HEK293T (cell line): Measurements from ENCODE around the gene SLC35A1.

Source experiments
- CTCF ChIA-PET: fragments of 350-600 bp; formaldehyde crosslinking; extraction: SDS; loops from one replicate; lab custom pipeline; 2021; ENCODE audit warnings: antibody characterized with exemption, inconsistent platforms; lab: Yijun Ruan, JAX
- POLR2A ChIA-PET: fragments of 350-600 bp; formaldehyde crosslinking; extraction: SDS; loops from one replicate; lab custom pipeline; 2020; ENCODE audit warnings: antibody characterized with exemption, inconsistent platforms; lab: Yijun Ruan, JAX
- DNase-seq: peaks from one replicate; pipeline ENCODE4 v3.0.0; 2012; ENCODE audit warnings: mixed read lengths; ENCODE audit errors: extremely low spot score
- ARNT ChIP-seq: fragments of 450-650 bp; IDR thresholded peaks from 2 replicates; pipeline ENCODE4 v1.6.1; 2017; ENCODE audit warnings: mild to moderate bottlenecking
- BHLHE40 ChIP-seq: fragments of 450-650 bp; IDR thresholded peaks from 2 replicates; pipeline ENCODE4 v1.6.1; 2016; ENCODE audit warnings: mild to moderate bottlenecking, moderate library complexity, borderline replicate concordance
- CTBP1 ChIP-seq: fragments of 450-650 bp; IDR thresholded peaks from 2 replicates; pipeline ENCODE4 v1.6.1; 2016; ENCODE audit warnings: borderline replicate concordance
- ELF4 ChIP-seq: fragments of 450-650 bp; IDR thresholded peaks from 2 replicates; pipeline ENCODE4 v1.6.1; 2017; ENCODE audit warnings: antibody characterized with exemption
- FOXA1 ChIP-seq: fragments of 450-650 bp; IDR thresholded peaks from 2 replicates; pipeline ENCODE4 v1.6.1; 2016; ENCODE audit warnings: mild to moderate bottlenecking
- FOXK2 ChIP-seq: fragments of 450-650 bp; IDR thresholded peaks from 2 replicates; pipeline ENCODE4 v1.6.1; 2016; ENCODE audit warnings: mild to moderate bottlenecking
- FOXM1 ChIP-seq: fragments of 450-650 bp; IDR thresholded peaks from 2 replicates; pipeline ENCODE4 v1.6.1; 2017; ENCODE audit warnings: mild to moderate bottlenecking, borderline replicate concordance
- HDGF ChIP-seq: fragments of 450-650 bp; IDR thresholded peaks from 2 replicates; pipeline ENCODE4 v1.6.1; 2017; ENCODE audit warnings: antibody characterized with exemption, borderline replicate concordance
- L3MBTL2 ChIP-seq: fragments of 450-650 bp; conservative IDR thresholded peaks from 2 replicates; pipeline ENCODE4 v1.6.1; 2016; ENCODE audit warnings: mild to moderate bottlenecking
- LEF1 ChIP-seq: fragments of 450-650 bp; IDR thresholded peaks from 2 replicates; pipeline ENCODE4 v1.6.1; 2017; ENCODE audit warnings: mild to moderate bottlenecking, borderline replicate concordance
- NFRKB ChIP-seq: fragments of 450-650 bp; IDR thresholded peaks from 2 replicates; pipeline ENCODE4 v1.6.1; 2016; ENCODE audit warnings: mild to moderate bottlenecking, moderate library complexity
- SP1 ChIP-seq: fragments of 450-650 bp; IDR thresholded peaks from 2 replicates; pipeline ENCODE4 v1.6.1; 2017
- SUZ12 ChIP-seq: fragments of 450-650 bp; IDR thresholded peaks from 2 replicates; pipeline ENCODE4 v1.6.1; 2016; ENCODE audit warnings: mild to moderate bottlenecking
- TARDBP ChIP-seq: fragments of 450-650 bp; IDR thresholded peaks from 2 replicates; pipeline ENCODE4 v1.6.1; 2016
- ZNF384 ChIP-seq: fragments of 450-650 bp; IDR thresholded peaks from 2 replicates; pipeline ENCODE4 v1.6.1; 2016
- TF ChIP-seq, protein P1 (sequence below): fragments of 450-650 bp; IDR thresholded peaks from 2 replicates; pipeline ENCODE4 v1.6.1; 2016

Gene SLC35A1

DNA sequence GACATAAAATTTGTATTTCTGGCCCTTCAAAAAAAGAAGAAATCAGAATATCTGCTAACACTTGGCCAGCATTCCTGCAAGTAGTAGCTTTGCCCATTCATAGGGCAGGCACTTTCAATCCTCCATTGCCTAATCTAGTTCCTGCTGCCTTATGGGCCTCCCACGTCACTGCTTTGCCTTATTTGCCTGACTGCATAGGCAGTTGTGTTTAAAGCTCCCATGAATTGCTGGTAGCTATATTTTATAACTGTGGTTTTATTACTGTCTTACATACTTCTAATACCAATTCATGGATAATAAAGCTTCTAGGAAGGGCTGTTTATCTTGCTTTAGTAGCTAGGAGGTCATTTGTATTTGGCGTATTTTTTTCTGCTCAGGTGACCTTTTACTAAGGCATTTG is 7.7 kb upstream of the SLC35A1 start:
- no peak for DNase-seq
- ChIA-PET CTCF (no interaction called here), POLR2A (no interaction called here)
- TF ChIP-seq SUZ12 (no peak), FOXA1 (no peak), TARDBP (no peak), SP1 (no peak), HDGF (no peak), FOXM1 (no peak), ZNF384 (no peak), L3MBTL2 (no peak), BHLHE40 (no peak), FOXK2 (no peak), ELF4 (no peak), CTBP1 (no peak), LEF1 (no peak), ARNT (no peak), NFRKB (no peak)
- TF ChIP-seq, protein P1, sequence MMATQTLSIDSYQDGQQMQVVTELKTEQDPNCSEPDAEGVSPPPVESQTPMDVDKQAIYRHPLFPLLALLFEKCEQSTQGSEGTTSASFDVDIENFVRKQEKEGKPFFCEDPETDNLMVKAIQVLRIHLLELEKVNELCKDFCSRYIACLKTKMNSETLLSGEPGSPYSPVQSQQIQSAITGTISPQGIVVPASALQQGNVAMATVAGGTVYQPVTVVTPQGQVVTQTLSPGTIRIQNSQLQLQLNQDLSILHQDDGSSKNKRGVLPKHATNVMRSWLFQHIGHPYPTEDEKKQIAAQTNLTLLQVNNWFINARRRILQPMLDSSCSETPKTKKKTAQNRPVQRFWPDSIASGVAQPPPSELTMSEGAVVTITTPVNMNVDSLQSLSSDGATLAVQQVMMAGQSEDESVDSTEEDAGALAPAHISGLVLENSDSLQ = no peak

DNA sequence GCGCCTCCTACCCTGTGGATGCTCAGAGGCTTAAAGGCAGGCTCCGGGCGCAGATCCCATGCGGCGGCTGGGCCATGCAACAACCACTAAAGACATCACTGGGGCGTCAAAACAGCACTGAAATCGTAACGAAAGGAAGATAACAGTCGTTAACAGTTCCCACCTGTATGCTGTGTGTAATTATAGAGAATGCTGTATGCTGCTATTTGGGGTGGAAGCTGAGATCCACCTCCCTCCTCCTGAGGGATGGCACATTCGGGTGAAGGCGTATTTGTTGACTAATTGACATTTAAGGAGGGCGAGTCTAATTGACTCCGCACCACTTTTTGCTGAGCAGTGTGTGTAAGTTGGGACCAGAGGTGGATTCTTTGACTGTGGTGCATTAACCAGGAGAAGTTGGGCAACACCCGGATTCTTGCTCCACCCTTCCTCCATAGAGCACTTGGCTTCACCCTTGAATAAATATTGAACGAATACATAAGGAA is 687 bp downstream of the SLC35A1 start:
- no peak for TF ChIP-seq HDGF
- no peak for TF ChIP-seq FOXM1
- no peak for TF ChIP-seq BHLHE40
- TF ChIP-seq SP1 = no peak
- no peak for TF ChIP-seq NFRKB
- no peak for TF ChIP-seq ARNT

DNA sequence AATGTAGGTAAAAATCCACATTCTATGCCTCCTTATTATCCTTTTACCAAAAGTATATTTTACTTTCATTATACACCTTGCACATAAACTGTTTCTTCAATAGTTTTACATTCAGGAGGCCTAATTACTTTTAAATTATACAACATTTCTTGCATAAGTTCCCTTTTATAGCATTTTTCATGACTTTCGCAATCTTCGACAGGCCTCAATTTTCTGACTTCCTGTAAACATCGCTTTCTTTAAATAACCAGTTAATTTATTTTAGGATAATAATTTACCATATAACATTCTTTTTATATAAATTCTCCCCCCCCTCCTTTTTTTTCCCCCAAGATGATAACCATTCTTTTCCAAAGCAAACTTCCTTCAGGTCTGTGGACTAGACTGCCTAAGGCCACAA is 9.2 kb downstream of the SLC35A1 start:
- ChIA-PET CTCF (interaction anchor here (0.6 kb wide), 1 partner anchor 1194 kb away, joined by 4 read pairs; no protein-coding TSS in a partner anchor), POLR2A (no interaction called here)
- TF ChIP-seq SUZ12 = no peak
- no peak for TF ChIP-seq NFRKB
- TF ChIP-seq, protein P1 = no peak
- TF ChIP-seq LEF1 = no peak
- no peak for TF ChIP-seq SP1
- no peak for TF ChIP-seq FOXA1
- no peak for TF ChIP-seq CTBP1
- no peak for TF ChIP-seq L3MBTL2
- no peak for TF ChIP-seq BHLHE40
- TF ChIP-seq FOXM1 = no peak
- TF ChIP-seq HDGF = no peak
- DNase-seq = no peak

More for the DNA sequence above, 687 bp downstream of the SLC35A1 start:
- CTCF ChIA-PET = no interaction called here
- DNase-seq = no peak
- POLR2A ChIA-PET = no interaction called here

DNA sequence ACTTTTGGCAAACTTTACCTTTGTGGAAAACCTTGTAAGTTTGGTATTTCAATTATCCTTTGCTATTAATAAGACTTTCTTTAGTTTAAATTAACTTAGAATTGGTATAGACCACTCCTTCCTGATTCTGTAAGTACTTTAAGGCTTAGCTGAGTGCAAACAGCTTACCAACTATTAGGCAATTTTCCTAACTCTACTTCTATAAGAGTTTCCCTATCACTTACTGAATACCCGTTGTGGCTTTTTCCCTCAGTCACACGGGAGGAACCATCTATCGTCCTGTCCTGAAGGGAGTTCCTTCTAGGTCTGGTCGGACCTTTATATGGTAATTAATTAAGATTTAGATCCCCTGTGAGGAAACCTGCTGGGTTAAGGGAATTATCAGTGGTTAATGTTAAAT is 9.6 kb downstream of the SLC35A1 start:
- no peak for DNase-seq
- CTCF ChIA-PET = no interaction called here
- no peak for TF ChIP-seq ZNF384
- no peak for TF ChIP-seq ARNT
- no peak for TF ChIP-seq LEF1
- TF ChIP-seq, protein P1 = no peak
- no peak for TF ChIP-seq NFRKB
- no peak for TF ChIP-seq ELF4
- no peak for TF ChIP-seq SUZ12
- no peak for TF ChIP-seq L3MBTL2
- no peak for TF ChIP-seq FOXM1
- POLR2A ChIA-PET = no interaction called here

DNA sequence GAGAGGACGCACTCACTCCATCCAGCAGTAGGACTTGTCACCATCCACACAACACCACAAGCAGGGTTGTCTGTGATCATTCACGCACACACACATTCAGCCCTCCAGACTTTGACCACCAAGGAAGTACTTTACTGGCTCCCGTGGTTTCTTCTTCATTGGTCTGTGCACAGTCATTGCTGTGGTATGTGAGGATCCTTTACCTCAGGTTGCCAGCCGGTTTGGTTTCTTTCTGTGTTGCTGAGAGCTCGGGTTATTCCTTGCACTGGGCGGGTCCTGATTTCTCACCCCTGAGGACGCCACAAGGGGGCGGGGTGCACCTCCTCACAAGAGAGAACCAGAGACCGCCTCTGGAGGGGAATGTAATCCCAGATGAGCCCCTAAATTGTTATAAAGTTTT is 11.2 kb downstream of the SLC35A1 start:
- POLR2A ChIA-PET = no interaction called here
- CTCF ChIA-PET = interaction anchor here (0.5 kb wide), 1 partner anchor 273 kb away, joined by 5 read pairs; no protein-coding TSS in a partner anchor
- TF ChIP-seq ZNF384 (no peak), HDGF (no peak), FOXK2 (no peak), TARDBP (no peak), FOXA1 (no peak), ARNT (no peak), FOXM1 (no peak), ELF4 (no peak), NFRKB (no peak), CTBP1 (no peak), SP1 (no peak), L3MBTL2 (no peak), LEF1 (no peak), SUZ12 (no peak), BHLHE40 (no peak)
- TF ChIP-seq, protein P1 = no peak
- DNase-seq = peak; percentile 15

DNA sequence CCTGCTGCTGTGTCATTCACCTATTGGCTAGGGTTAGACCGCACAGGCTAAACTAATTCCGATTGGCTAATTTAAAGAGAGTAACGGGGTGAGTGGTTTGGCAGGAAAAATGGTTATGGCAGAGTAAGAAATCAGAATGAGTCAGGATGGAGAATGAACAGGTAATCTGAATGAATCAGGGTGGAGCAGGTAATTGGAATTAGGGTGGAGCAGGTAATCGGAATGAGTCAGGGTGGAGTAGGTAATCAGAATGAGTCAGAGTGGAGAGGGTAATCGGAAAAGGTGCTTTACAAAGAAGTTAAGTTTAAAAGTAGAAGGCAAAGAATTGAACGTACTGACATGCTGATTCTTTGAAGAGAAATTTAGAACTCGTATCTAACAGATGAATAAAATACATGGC is 11.7 kb downstream of the SLC35A1 start:
- TF ChIP-seq NFRKB (no peak), ZNF384 (no peak), SUZ12 (no peak)
- ChIA-PET CTCF (no interaction called here), POLR2A (no interaction called here)
- no peak for DNase-seq
